ENCODE results near the gene OR1S2. TPM values are rescaled to one million over a fixed set of nuclear protein-coding genes. Genes with fewer than 3 reads are reported as not detected.

The OR1S2 gene
- total RNA-seq, 2 experiments from 2014 or later: not detected

DNA sequence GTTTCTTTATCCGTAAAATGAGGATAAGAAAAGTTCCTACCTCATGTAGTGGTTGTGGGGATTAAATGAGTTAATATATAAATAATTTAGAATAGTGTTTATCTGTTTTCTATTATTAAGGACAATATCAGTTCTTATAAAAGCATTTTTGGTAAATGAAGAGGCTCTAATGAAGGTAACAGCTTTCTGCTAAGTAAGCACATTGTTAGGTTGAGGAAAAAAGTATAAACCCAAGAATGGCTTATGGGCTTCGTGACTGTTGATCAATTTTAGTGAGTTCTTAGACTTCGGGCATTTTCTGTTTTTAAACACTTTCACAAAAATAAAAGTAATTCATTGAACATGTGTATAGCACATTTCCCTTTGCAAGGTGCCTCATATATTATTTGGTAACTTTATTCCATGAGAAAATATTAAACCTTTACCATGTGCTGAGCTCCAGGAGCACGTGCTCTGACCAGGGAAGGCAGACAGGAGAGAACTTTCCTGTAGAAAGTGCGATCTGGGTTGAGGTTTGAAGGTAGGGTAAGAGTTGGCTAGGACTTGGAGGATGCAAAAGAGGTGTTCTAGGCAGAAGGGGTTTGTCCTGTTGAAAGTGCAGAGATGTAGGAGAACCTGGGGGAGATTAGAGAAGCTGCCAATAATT, 26.4 kb downstream of the OR1S2 start:
- no peaks in the 10 kb centered on the region for H3K36me3 Mint-ChIP-seq
- H3K9me3 Mint-ChIP-seq (ENCODE audit: low read depth): no peaks in the 10 kb centered on the region
- H3K4me1 Mint-ChIP-seq: no peaks in the 10 kb centered on the region
- H3K4me3 Mint-ChIP-seq: no peak overlapping the region
- CTCF ChIA-PET: no interaction called here
- DNase-seq: no peak
- no peak for ATAC-seq
- no peak overlapping the region for H3K27ac Mint-ChIP-seq
- peaks cover 3% of the 10 kb centered on the region for H3K27me3 Mint-ChIP-seq

DNA sequence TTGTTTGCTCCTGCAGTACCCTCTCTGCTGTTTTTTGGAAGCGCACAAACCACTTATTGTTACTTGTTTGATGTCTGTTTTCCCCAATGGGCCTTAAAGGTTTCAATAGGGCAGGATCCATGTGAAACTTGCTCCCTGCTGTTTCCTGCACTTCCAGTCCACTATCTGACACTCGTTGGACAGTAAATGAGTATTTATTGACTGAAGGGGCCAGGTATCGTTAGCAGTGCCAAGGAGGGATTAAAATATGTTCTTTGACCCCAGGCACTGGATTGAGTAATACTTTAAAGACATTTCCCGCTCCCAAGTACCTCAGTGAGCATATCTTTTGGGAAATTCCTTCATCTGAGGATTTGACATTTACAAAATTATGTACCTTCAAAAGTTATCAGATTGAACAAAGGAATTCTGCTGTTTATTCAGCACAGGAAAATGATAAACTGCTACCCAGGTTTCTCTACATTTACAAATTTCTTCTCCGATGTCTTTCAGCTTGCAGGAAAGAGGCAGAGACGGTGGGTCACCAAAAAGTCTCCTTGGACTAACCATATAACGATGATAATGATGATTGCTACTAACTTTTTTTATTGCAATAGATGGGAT, 38.3 kb downstream of the OR1S2 start:
- Mint-ChIP-seq H3K36me3 (no peaks in the 10 kb centered on the region), H3K4me1 (no peaks in the 10 kb centered on the region), H3K4me3 (no peak overlapping the region), H3K27ac (no peak overlapping the region), H3K9me3 (ENCODE audit: low read depth) (no peaks in the 10 kb centered on the region), H3K27me3 (peaks cover 3% of the 10 kb centered on the region)
- DNase-seq (no peak), ATAC-seq (no peak)
- CTCF ChIA-PET: no interaction called here

DNA sequence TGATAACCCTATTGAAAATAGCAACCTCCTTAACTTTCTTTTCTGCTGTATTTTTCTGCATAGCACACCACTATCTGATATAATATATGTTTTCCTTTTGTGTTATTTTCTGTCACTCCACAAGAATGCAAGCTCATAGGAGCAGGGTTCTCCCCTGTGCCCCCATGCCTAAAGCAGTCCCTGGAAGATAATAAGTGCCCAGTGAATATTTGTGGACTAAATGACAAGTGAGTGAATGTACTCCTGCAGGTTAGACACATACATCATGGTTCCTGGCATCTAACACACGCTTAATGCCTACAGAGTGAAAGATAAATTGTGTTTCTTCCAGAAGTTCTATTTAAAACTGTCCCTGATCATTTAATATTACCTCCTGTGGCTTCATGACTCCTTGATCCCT, 39.0 kb downstream of the OR1S2 start:
- CTCF ChIA-PET: no interaction called here

DNA sequence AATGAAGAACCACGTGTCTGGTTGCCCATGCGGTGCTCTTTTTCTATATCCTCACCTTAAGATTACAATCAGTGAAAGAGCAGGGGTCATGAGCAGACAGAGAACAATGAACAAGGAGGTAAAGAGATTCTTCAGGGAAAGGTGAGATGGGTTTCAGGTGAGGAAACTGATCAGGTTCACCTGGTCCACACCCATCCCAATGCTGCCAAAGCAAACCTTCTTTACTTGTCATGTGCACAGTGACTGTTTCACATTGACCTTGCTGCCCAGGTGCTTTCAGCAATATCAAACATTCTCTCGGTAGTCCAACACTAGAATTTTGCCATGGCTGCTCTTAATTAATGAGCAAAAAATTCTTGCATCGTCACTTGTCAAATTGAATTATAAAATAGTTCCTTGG, 39.6 kb downstream of the OR1S2 start:
- Mint-ChIP-seq H3K27ac (no peak overlapping the region), H3K36me3 (no peaks in the 10 kb centered on the region), H3K4me1 (no peaks in the 10 kb centered on the region), H3K9me3 (ENCODE audit: low read depth) (no peaks in the 10 kb centered on the region), H3K4me3 (no peak overlapping the region), H3K27me3 (peaks cover under 1% of the 10 kb centered on the region)
- CTCF ChIA-PET: no interaction called here
- ATAC-seq: no peak
- DNase-seq: no peak

More for the DNA sequence above, 39.0 kb downstream of the OR1S2 start:
- H3K36me3 Mint-ChIP-seq: no peaks in the 10 kb centered on the region
- H3K4me3 Mint-ChIP-seq: no peak overlapping the region
- DNase-seq: no peak
- H3K27me3 Mint-ChIP-seq: peaks cover 3% of the 10 kb centered on the region
- ATAC-seq: no peak
- H3K27ac Mint-ChIP-seq: no peak overlapping the region
- no peaks in the 10 kb centered on the region for H3K4me1 Mint-ChIP-seq
- no peaks in the 10 kb centered on the region for H3K9me3 Mint-ChIP-seq (ENCODE audit: low read depth)

Other genes starting within 250 kb of the OR1S2 start
- not detected for gene OR9Q1, start 180.3 kb downstream of the OR1S2 start, total RNA-seq
- gene OR6Q1, start 173.2 kb downstream of the OR1S2 start, total RNA-seq: not detected
- gene OR9I1, start 78.6 kb downstream of the OR1S2 start, total RNA-seq: not detected
- not detected for gene OR9Q2, start 15.1 kb downstream of the OR1S2 start, total RNA-seq
- not detected for gene OR1S1, start 8.6 kb upstream of the OR1S2 start, total RNA-seq
- not detected for gene OR10Q1, start 24.8 kb upstream of the OR1S2 start, total RNA-seq
- gene OR10W1, start 64.1 kb upstream of the OR1S2 start, total RNA-seq: not detected
- not detected for gene OR5B17, start 154.9 kb upstream of the OR1S2 start, total RNA-seq
- not detected for gene OR5B3, start 202.7 kb upstream of the OR1S2 start, total RNA-seq
- gene OR5B2, start 224.0 kb upstream of the OR1S2 start, total RNA-seq: not detected
- not detected for gene OR5B12, start 238.1 kb upstream of the OR1S2 start, total RNA-seq